Spinal cord (tissue), 10 donors: ENCODE results near the gene SPACA5. TPM values are rescaled to one million over a fixed set of nuclear protein-coding genes. Genes with fewer than 3 reads are reported as not detected.
"Not testable (repeated sequence)": the region's sequence is repeated elsewhere in the genome, so short reads cannot be mapped to it uniquely, and the experiment has no call there.

Source experiments
- DNase-seq, 6 donors: peaks; one replicate each; pipeline versions ENCODE4 v3.0.0 to v3.0.0-alpha.2; 2013 to 2015; ENCODE audit warnings: low spot score in 6 of 6, low read depth in 4 of 6
- H3K27ac ChIP-seq: one replicate; pipeline ENCODE4 v1.5.1; 2013; ENCODE audit warnings: low read depth, low read length, control low read depth
- H3K27me3 ChIP-seq: one replicate; pipeline ENCODE4 v1.6.1; 2013; ENCODE audit warnings: low read length; ENCODE audit not compliant: control insufficient read depth, insufficient read depth
- H3K36me3 ChIP-seq: one replicate; pipeline ENCODE4 v1.6.1; 2013; ENCODE audit warnings: low read length; ENCODE audit not compliant: control insufficient read depth, insufficient read depth
- H3K4me1 ChIP-seq: one replicate; pipeline ENCODE4 v1.6.1; 2013; ENCODE audit warnings: low read length; ENCODE audit not compliant: control insufficient read depth, insufficient read depth
- H3K4me3 ChIP-seq: one replicate; pipeline ENCODE4 v1.5.1; 2013; ENCODE audit warnings: low read depth, low read length, control low read depth
- H3K9me3 ChIP-seq: one replicate; pipeline ENCODE4 v1.6.1; 2013; ENCODE audit warnings: low read length; ENCODE audit not compliant: control insufficient read depth, insufficient read depth
- WGBS: methylation state at CpG from one replicate; pipeline ENCODE4 v1.1.5; 2013; ENCODE audit warnings: missing lambda C conversion rate; ENCODE audit not compliant: insufficient coverage; 5-methylcytosine and 5-hydroxymethylcytosine counted together
- long read RNA-seq, 4 donors: transcript quantifications; one replicate each; lab custom pipeline, GENCODE V29; 2026
- polyA plus RNA-seq, 2 donors: library from polyadenylated mRNA; unstranded; fragments of 120-200 nt; gene quantifications; one replicate each; pipeline ENCODE4 v1.2.1, GENCODE V29; 2013; ENCODE audit not compliant: insufficient read length in 2 of 2
- total RNA-seq, 2 donors: library from RNA; depleted of rRNA in 1 of 2; stranded (reverse); fragments of 120-200 nt in 1 of 2; fragments of >200 nt in 1 of 2; gene quantifications; one replicate each; pipeline versions ENCODE4 v1.2.3 to v1.2.4, GENCODE V29; 2013 to 2014
- donor health status: healthy.

The SPACA5 gene
- total RNA-seq, result not detected
- polyA plus RNA-seq, result under 1 TPM in 1 of 2 donors, not detected in 1; 0.26 TPM
- long read RNA-seq, donor 1, result 0 reads
- long read RNA-seq, donor 2, result 0 reads
- long read RNA-seq, donor 3, result 0 reads
- long read RNA-seq, donor 4, result 0 reads

GRCh38 chrX:48006688-48007087 lies at the start of gene SPACA5:
Gene SPACA5 (plus strand): TSS chrX:48006988. CDS start chrX:48007803, 815 bp downstream.
- H3K4me3 ChIP-seq, H3K27ac ChIP-seq, DNase-seq, H3K27me3 ChIP-seq, H3K9me3 ChIP-seq, H3K36me3 ChIP-seq, H3K4me1 ChIP-seq: not testable (repeated sequence)
- WGBS, result no CpG with 5 or more reads among the region's 8 CpGs

- H3K27ac ChIP-seq, H3K36me3 ChIP-seq, DNase-seq, H3K27me3 ChIP-seq, H3K4me3 ChIP-seq, H3K4me1 ChIP-seq, H3K9me3 ChIP-seq: not testable (repeated sequence)
- WGBS, result 80% methylated on average over 1 of the region's 4 CpGs
These were observed 48.6 kb upstream of the SPACA5 start for GRCh38 chrX:47958206-47958605.

GRCh38 chrX:47958761-47959342 lies 47.9 kb upstream of the SPACA5 start:
- Histone ChIP-seq H3K36me3 (no peaks in the 10 kb centered on the region), H3K4me1 (no peaks in the 10 kb centered on the region), H3K27me3 (no peaks in the 10 kb centered on the region), H3K4me3 (no peak overlapping the region), H3K9me3 (no peaks in the 10 kb centered on the region), H3K27ac (no peak overlapping the region)
- DNase-seq, result no peak
- 55% methylated on average over 2 of the region's 4 CpGs for WGBS

GRCh38 chrX:47960406-47960805 lies 46.4 kb upstream of the SPACA5 start:
- Histone ChIP-seq H3K9me3 (peaks cover under 1% of the 10 kb centered on the region), H3K27ac (no peak overlapping the region), H3K36me3 (no peaks in the 10 kb centered on the region), H3K4me1 (no peaks in the 10 kb centered on the region), H3K27me3 (no peaks in the 10 kb centered on the region), H3K4me3 (no peak overlapping the region)
- no peak for DNase-seq
- 50% methylated on average over 2 of the region's 2 CpGs for WGBS

GRCh38 chrX:47961830-47962229 lies 45.0 kb upstream of the SPACA5 start:
- H3K4me3 ChIP-seq, H3K36me3 ChIP-seq, H3K27ac ChIP-seq, DNase-seq, H3K9me3 ChIP-seq, H3K27me3 ChIP-seq, H3K4me1 ChIP-seq: not testable (repeated sequence)
- 44% methylated on average over 5 of the region's 6 CpGs for WGBS

GRCh38 chrX:47965526-47965925 lies 41.3 kb upstream of the SPACA5 start:
- H3K27ac ChIP-seq, DNase-seq, H3K4me3 ChIP-seq, H3K27me3 ChIP-seq, H3K9me3 ChIP-seq, H3K4me1 ChIP-seq, H3K36me3 ChIP-seq: not testable (repeated sequence)
- WGBS, result 82% methylated on average over 10 of the region's 14 CpGs

GRCh38 chrX:47973235-47973634 lies 33.6 kb upstream of the SPACA5 start:
- Histone ChIP-seq H3K9me3 (peaks cover 16% of the 10 kb centered on the region), H3K36me3 (no peaks in the 10 kb centered on the region), H3K27ac (no peak overlapping the region), H3K4me1 (no peaks in the 10 kb centered on the region), H3K27me3 (no peaks in the 10 kb centered on the region), H3K4me3 (no peak overlapping the region)
- DNase-seq, result no peak
- 81% methylated on average over 3 of the region's 3 CpGs for WGBS

- no peak for DNase-seq
- Histone ChIP-seq H3K27ac (no peak overlapping the region), H3K4me3 (no peak overlapping the region), H3K36me3 (no peaks in the 10 kb centered on the region), H3K27me3 (no peaks in the 10 kb centered on the region), H3K9me3 (peaks cover 16% of the 10 kb centered on the region), H3K4me1 (no peaks in the 10 kb centered on the region)
- no CpG with 5 or more reads among the region's 6 CpGs for WGBS
These were observed 30.3 kb upstream of the SPACA5 start for GRCh38 chrX:47976254-47977151.

- H3K36me3 ChIP-seq, result peaks cover 3% of the 10 kb centered on the region
- no peak for DNase-seq
- peaks cover 2% of the 10 kb centered on the region for H3K9me3 ChIP-seq
- no peaks in the 10 kb centered on the region for H3K4me1 ChIP-seq
- 76% methylated on average over 3 of the region's 5 CpGs for WGBS
- no peak overlapping the region for H3K27ac ChIP-seq
- H3K4me3 ChIP-seq, result no peak overlapping the region
- H3K27me3 ChIP-seq, result no peaks in the 10 kb centered on the region
These were observed 15.3 kb upstream of the SPACA5 start for GRCh38 chrX:47991263-47992094.
